Measurements from ENCODE around the gene BPI. TPM values are rescaled to one million over a fixed set of nuclear protein-coding genes. Genes with fewer than 3 reads are reported as not detected.

The BPI gene
- total RNA-seq, 1 experiment from 2014 or later: not detected

DNA sequence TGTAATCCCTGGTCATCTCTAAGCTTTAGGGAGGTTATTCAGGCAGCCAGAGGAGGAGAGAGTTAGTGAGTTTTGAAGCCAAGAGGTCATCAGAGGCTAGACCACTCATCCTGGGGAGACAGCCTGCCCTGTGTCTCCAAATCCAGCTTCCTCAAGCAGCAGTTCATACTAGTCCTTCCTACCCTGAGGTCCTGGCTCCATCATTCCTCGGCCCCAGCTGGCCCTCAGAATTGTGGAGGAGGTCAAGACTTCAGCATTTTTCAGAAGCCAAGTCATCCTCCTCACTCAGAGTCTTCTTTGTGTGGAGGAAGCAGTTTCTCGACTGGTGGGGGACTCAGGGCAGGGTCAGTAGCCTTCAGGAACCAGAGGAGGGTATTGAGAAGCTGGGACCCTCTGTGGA is 31.0 kb upstream of the BPI start:
- Mint-ChIP-seq H3K27ac (ENCODE audit: unreplicated experiment) (no peak overlapping the region), H3K9me3 (ENCODE audit: unreplicated experiment) (no peaks in the 10 kb centered on the region), H3K4me1 (ENCODE audit: low read depth, unreplicated experiment) (no peaks in the 10 kb centered on the region), H3K27me3 (ENCODE audit: insufficient read depth, unreplicated experiment) (peaks cover 7% of the 10 kb centered on the region), H3K36me3 (ENCODE audit: insufficient read depth, unreplicated experiment) (no peaks in the 10 kb centered on the region), H3K4me3 (ENCODE audit: unreplicated experiment) (no peak overlapping the region)
- Histone ChIP-seq H3K36me3 (ENCODE audit: control insufficient read depth, insufficient read depth, low read length) (no peaks in the 10 kb centered on the region), H3K9me3 (peaks cover 5% of the 10 kb centered on the region; the same call in 1 of the 2 replicates), H3K4me3 (ENCODE audit: low read depth, low read length) (no peak overlapping the region), H3K27me3 (replicated peaks; ENCODE audit: control insufficient read depth, insufficient read depth, low read length) (no peaks in the 10 kb centered on the region), H3K4me1 (no peaks in the 10 kb centered on the region)
- BruUV-seq (replicated peaks): no TSS peak
- TF ChIP-seq, protein P1, sequence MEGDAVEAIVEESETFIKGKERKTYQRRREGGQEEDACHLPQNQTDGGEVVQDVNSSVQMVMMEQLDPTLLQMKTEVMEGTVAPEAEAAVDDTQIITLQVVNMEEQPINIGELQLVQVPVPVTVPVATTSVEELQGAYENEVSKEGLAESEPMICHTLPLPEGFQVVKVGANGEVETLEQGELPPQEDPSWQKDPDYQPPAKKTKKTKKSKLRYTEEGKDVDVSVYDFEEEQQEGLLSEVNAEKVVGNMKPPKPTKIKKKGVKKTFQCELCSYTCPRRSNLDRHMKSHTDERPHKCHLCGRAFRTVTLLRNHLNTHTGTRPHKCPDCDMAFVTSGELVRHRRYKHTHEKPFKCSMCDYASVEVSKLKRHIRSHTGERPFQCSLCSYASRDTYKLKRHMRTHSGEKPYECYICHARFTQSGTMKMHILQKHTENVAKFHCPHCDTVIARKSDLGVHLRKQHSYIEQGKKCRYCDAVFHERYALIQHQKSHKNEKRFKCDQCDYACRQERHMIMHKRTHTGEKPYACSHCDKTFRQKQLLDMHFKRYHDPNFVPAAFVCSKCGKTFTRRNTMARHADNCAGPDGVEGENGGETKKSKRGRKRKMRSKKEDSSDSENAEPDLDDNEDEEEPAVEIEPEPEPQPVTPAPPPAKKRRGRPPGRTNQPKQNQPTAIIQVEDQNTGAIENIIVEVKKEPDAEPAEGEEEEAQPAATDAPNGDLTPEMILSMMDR (IDR thresholded peaks at IDR 0.05; ENCODE audit: insufficient read depth in 1 of 2, low read depth in 1 of 2, low read length in 1 of 2, severe bottlenecking in 1 of 2, unreplicated experiment in 1 of 2): no peak
- intact Hi-C loops (cut with micrococcal nuclease; ENCODE audit: unreplicated experiment): no loop called here
- ChIA-PET CTCF (no interaction called here), POLR2A (no interaction called here)
- peak in 1 of 2 experiments; percentile 32 for DNase-seq

DNA sequence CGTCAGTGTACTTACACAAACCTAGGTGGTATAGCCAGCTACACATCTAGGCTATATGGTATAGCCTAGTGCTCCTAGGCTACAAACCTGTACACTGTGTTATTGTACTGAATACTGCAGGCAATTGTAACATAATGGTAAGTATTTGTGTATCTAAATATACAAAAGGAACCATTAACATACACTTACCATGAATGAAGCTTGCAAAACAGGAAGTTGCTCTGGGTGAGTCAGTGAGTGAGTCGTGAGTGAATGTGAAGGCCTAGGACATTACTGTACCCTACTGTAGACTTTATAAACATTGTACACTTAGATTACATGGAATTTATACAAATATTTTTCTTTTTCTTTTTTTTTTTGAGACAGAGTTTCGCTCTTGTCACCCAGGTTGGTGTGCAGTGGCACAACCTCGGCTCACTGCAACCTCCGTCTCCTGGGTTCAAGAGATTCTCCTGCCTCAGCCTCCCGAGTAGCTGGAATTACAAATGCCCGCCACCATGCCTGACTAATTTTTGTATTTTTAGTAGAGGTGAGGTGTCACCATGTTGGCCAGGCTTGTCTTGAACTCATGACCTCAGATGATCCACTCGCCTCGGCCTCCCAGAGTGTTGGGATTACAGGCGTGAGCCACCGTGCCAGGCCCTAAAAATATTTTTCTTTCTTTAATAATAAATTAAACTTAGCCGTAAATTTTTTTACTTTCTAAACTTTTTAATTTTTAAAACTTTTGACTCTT is 28.0 kb upstream of the BPI start:
- TF ChIP-seq, protein P1 (IDR thresholded peaks at IDR 0.05; ENCODE audit: insufficient read depth in 1 of 2, low read depth in 1 of 2, low read length in 1 of 2, severe bottlenecking in 1 of 2, unreplicated experiment in 1 of 2): no peak
- peak in 1 of 2 experiments; percentile 30 for DNase-seq
- Histone ChIP-seq H3K36me3 (ENCODE audit: control insufficient read depth, insufficient read depth, low read length) (no peaks in the 10 kb centered on the region), H3K27me3 (replicated peaks; ENCODE audit: control insufficient read depth, insufficient read depth, low read length) (no peaks in the 10 kb centered on the region), H3K9me3 (peaks cover 5% of the 10 kb centered on the region), H3K4me1 (no peaks in the 10 kb centered on the region), H3K4me3 (ENCODE audit: low read depth, low read length) (no peak overlapping the region)
- Mint-ChIP-seq H3K36me3 (ENCODE audit: insufficient read depth, unreplicated experiment) (no peaks in the 10 kb centered on the region), H3K27ac (ENCODE audit: unreplicated experiment) (no peak overlapping the region), H3K9me3 (ENCODE audit: unreplicated experiment) (peaks cover 18% of the 10 kb centered on the region), H3K27me3 (ENCODE audit: insufficient read depth, unreplicated experiment) (no peaks in the 10 kb centered on the region), H3K4me3 (ENCODE audit: unreplicated experiment) (no peak overlapping the region), H3K4me1 (ENCODE audit: low read depth, unreplicated experiment) (no peaks in the 10 kb centered on the region)
- CTCF ChIA-PET: interaction anchor here (0.5 to 0.6 kb wide), 2 partner anchors 283 to 481 kb away, joined by 3 to 4 read pairs; no protein-coding TSS in a partner anchor
- POLR2A ChIA-PET: no interaction called here
- intact Hi-C loops (cut with micrococcal nuclease; ENCODE audit: unreplicated experiment): no loop called here
- no TSS peak for BruUV-seq (replicated peaks)

DNA sequence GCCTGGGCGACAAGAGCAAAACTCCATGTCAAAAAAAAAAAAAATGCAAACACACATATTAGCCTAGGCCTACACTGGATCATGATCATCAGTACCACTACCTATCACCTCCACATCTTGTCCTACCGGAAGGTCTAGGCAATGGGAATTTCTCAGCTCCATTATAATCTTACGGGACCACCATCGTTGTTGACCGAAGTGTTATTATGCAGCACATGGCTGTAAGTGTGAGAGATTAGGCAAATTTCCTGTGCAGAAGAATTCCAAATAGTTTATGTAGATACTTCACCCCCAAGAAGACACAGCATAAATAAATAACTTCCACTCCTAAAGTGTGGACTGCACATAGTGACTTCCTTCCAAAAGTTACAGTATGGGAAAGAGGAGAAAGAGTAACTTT is 26.7 kb upstream of the BPI start:
- POLR2A ChIA-PET: no interaction called here

More for the DNA sequence above, 26.7 kb upstream of the BPI start:
- TF ChIP-seq, protein P1 (IDR thresholded peaks at IDR 0.05; ENCODE audit: insufficient read depth in 1 of 2, low read depth in 1 of 2, low read length in 1 of 2, severe bottlenecking in 1 of 2, unreplicated experiment in 1 of 2): no peak
- no peak for DNase-seq
- Mint-ChIP-seq H3K36me3 (ENCODE audit: insufficient read depth, unreplicated experiment) (no peaks in the 10 kb centered on the region), H3K4me1 (ENCODE audit: low read depth, unreplicated experiment) (no peaks in the 10 kb centered on the region), H3K27ac (ENCODE audit: unreplicated experiment) (no peak overlapping the region), H3K9me3 (ENCODE audit: unreplicated experiment) (peaks cover 18% of the 10 kb centered on the region), H3K27me3 (ENCODE audit: insufficient read depth, unreplicated experiment) (no peaks in the 10 kb centered on the region), H3K4me3 (ENCODE audit: unreplicated experiment) (no peak overlapping the region)
- intact Hi-C loops (cut with micrococcal nuclease; ENCODE audit: unreplicated experiment): no loop called here
- Histone ChIP-seq H3K9me3 (peaks cover 16% of the 10 kb centered on the region), H3K36me3 (ENCODE audit: control insufficient read depth, insufficient read depth, low read length) (no peaks in the 10 kb centered on the region), H3K4me1 (no peaks in the 10 kb centered on the region), H3K27me3 (replicated peaks; ENCODE audit: control insufficient read depth, insufficient read depth, low read length) (no peaks in the 10 kb centered on the region), H3K4me3 (ENCODE audit: low read depth, low read length) (no peak overlapping the region)
- BruUV-seq (replicated peaks): no TSS peak
- CTCF ChIA-PET: no interaction called here
